Erythroblast (primary cell): ENCODE results near the gene ADGRV1.

ENCODE experiments used
- GATA1 ChIP-seq: IDR thresholded peaks from 2 replicates; pipeline ENCODE4 v1.6.1; 2011; ENCODE audit warnings: low read depth, mild to moderate bottlenecking, control low read depth, low read length, moderate library complexity
- POLR2A ChIP-seq: IDR thresholded peaks from 2 replicates; pipeline ENCODE4 v1.6.1; 2011; ENCODE audit warnings: mild to moderate bottlenecking, low read length

GRCh38 chr5:90655423-90655822 lies 96.8 kb downstream of the ADGRV1 start:
- TF ChIP-seq POLR2A (no peak), GATA1 (no peak)
